DOHH2 (cell line): ENCODE data around the gene STUM.

ENCODE experiments used
- H3F3A ChIP-seq: fragments of 200-600 bp; sonication (generic), shearing (Covaris generic); 2 replicates; pipeline ENCODE4 v1.6.0; 2016; ENCODE audit warnings: antibody characterized with exemption, mild to moderate bottlenecking; ENCODE audit not compliant: control insufficient read depth, insufficient read depth
- H3K27ac ChIP-seq: fragments of 200-600 bp; sonication (generic); 2 replicates; pipeline ENCODE4 v1.5.1; 2014; ENCODE audit warnings: low read depth, mild to moderate bottlenecking, low read length, moderate library complexity
- H3K27me3 ChIP-seq: fragments of 200-600 bp; sonication (generic); 2 replicates; pipeline ENCODE4 v1.6.1; 2014; ENCODE audit warnings: mild to moderate bottlenecking, low read length, mixed read lengths; ENCODE audit not compliant: control insufficient read depth
- H3K36me3 ChIP-seq: fragments of 200-600 bp; sonication (generic); 2 replicates; pipeline ENCODE4 v1.6.1; 2014; ENCODE audit warnings: mild to moderate bottlenecking, low read length, moderate library complexity, mixed read lengths; ENCODE audit not compliant: control insufficient read depth
- H3K4me1 ChIP-seq: fragments of 200-600 bp; sonication (generic); 2 replicates; pipeline ENCODE4 v1.6.1; 2014; ENCODE audit warnings: mild to moderate bottlenecking, low read length, mixed read lengths; ENCODE audit not compliant: control insufficient read depth
- H3K4me2 ChIP-seq: fragments of 200-600 bp; sonication (generic); 2 replicates; pipeline ENCODE4 v1.6.0; 2014; ENCODE audit warnings: mild to moderate bottlenecking, low read length, moderate library complexity
- H3K4me3 ChIP-seq: fragments of 200-600 bp; sonication (generic); 2 replicates; pipeline ENCODE4 v1.5.1; 2014; ENCODE audit warnings: mild to moderate bottlenecking, low read length, mixed read lengths
- H3K79me2 ChIP-seq: fragments of 200-600 bp; sonication (generic); 2 replicates; pipeline ENCODE4 v1.6.1; 2014; ENCODE audit warnings: mild to moderate bottlenecking, low read length, mixed read lengths; ENCODE audit not compliant: control insufficient read depth
- H3K9me2 ChIP-seq: fragments of 200-600 bp; sonication (generic); replicated peaks from 2 replicates; pipeline ENCODE4 v1.6.1; 2014; ENCODE audit warnings: mild to moderate bottlenecking, low read length, mixed read lengths; ENCODE audit not compliant: control insufficient read depth
- H3K9me3 ChIP-seq: fragments of 200-600 bp; sonication (generic); 2 replicates; pipeline ENCODE4 v1.6.1; 2014; ENCODE audit warnings: antibody characterized with exemption, low read length, mixed read lengths; ENCODE audit not compliant: control insufficient read depth, insufficient read depth
- H4K20me1 ChIP-seq: fragments of 200-600 bp; sonication (generic); 2 replicates; pipeline ENCODE4 v1.6.0; 2014; ENCODE audit warnings: low read depth, mild to moderate bottlenecking, antibody characterized with exemption, low read length, moderate library complexity; ENCODE audit not compliant: control insufficient read depth, insufficient read depth
- CTCF ChIP-seq: fragments of 200-600 bp; sonication (generic); IDR thresholded peaks from one replicate; pipeline ENCODE4 v1.5.1; 2014; ENCODE audit warnings: antibody characterized with exemption, mild to moderate bottlenecking, low read depth, low read length; ENCODE audit not compliant: poor library complexity, severe bottlenecking
- EZH2phosphoT487 ChIP-seq: fragments of 200-600 bp; sonication (generic); IDR thresholded peaks from 2 replicates; pipeline ENCODE4 v1.6.1; 2017; ENCODE audit warnings: borderline replicate concordance, mild to moderate bottlenecking, antibody characterized with exemption, low read length, moderate library complexity, mixed read lengths

Gene STUM

GRCh38 chr1:226578946-226579578 lies 30.5 kb downstream of the STUM start:
- peaks cover 2% of the 10 kb centered on the region for H3K4me1 ChIP-seq
- peaks cover 5% of the 10 kb centered on the region; the same call in 1 of the 2 replicates for H3K27me3 ChIP-seq
- H3K36me3 ChIP-seq = no peaks in the 10 kb centered on the region
- H3F3A ChIP-seq = no peaks in the 10 kb centered on the region
- no peak overlapping the region for H3K27ac ChIP-seq
- H3K9me2 ChIP-seq = no peaks in the 10 kb centered on the region
- TF ChIP-seq EZH2phosphoT487 = no peak
- no peak for TF ChIP-seq CTCF
- no peak overlapping the region for H3K4me2 ChIP-seq
- H3K4me3 ChIP-seq = no peak overlapping the region
- no peaks in the 10 kb centered on the region for H3K79me2 ChIP-seq
- H4K20me1 ChIP-seq = no peaks in the 10 kb centered on the region
- no peaks in the 10 kb centered on the region for H3K9me3 ChIP-seq

- H3K4me2 ChIP-seq = no peak overlapping the region
- no peaks in the 10 kb centered on the region for H3K36me3 ChIP-seq
- H3K4me1 ChIP-seq = peaks cover 8% of the 10 kb centered on the region
- H3K4me3 ChIP-seq = no peak overlapping the region
- no peaks in the 10 kb centered on the region for H3F3A ChIP-seq
- H3K79me2 ChIP-seq = no peaks in the 10 kb centered on the region
- peaks cover 5% of the 10 kb centered on the region; the same call in 1 of the 2 replicates for H3K27me3 ChIP-seq
- H3K9me2 ChIP-seq = no peaks in the 10 kb centered on the region
- no peaks in the 10 kb centered on the region for H4K20me1 ChIP-seq
- no peak overlapping the region for H3K27ac ChIP-seq
- TF ChIP-seq CTCF = no peak
- TF ChIP-seq EZH2phosphoT487 = no peak
- no peaks in the 10 kb centered on the region for H3K9me3 ChIP-seq
Measured at GRCh38 chr1:226579781-226580323, 31.3 kb downstream of the STUM start.

- TF ChIP-seq EZH2phosphoT487 = no peak
- TF ChIP-seq CTCF = no peak
- peaks cover 5% of the 10 kb centered on the region; the same call in 1 of the 2 replicates for H3K27me3 ChIP-seq
- H3K36me3 ChIP-seq = no peaks in the 10 kb centered on the region
- H3K27ac ChIP-seq = no peak overlapping the region
- no peak overlapping the region for H3K4me3 ChIP-seq
- H3K9me3 ChIP-seq = no peaks in the 10 kb centered on the region
- H4K20me1 ChIP-seq = no peaks in the 10 kb centered on the region
- no peaks in the 10 kb centered on the region for H3F3A ChIP-seq
- H3K79me2 ChIP-seq = no peaks in the 10 kb centered on the region
- H3K4me2 ChIP-seq = no peak overlapping the region
- no peaks in the 10 kb centered on the region for H3K9me2 ChIP-seq
- H3K4me1 ChIP-seq = peaks cover 8% of the 10 kb centered on the region
Measured at GRCh38 chr1:226580625-226581270, 32.2 kb downstream of the STUM start.
